ENCODE results near the gene JUP. TPM values are rescaled to one million over a fixed set of nuclear protein-coding genes. Genes with fewer than 3 reads are reported as not detected.

JUP gene
- total and polyA plus RNA-seq, 2 of the 13 experiments (the other 11 are each of a cell fraction or from before 2014, with no cell fraction given) = 12.1 to 20.6 TPM

DNA sequence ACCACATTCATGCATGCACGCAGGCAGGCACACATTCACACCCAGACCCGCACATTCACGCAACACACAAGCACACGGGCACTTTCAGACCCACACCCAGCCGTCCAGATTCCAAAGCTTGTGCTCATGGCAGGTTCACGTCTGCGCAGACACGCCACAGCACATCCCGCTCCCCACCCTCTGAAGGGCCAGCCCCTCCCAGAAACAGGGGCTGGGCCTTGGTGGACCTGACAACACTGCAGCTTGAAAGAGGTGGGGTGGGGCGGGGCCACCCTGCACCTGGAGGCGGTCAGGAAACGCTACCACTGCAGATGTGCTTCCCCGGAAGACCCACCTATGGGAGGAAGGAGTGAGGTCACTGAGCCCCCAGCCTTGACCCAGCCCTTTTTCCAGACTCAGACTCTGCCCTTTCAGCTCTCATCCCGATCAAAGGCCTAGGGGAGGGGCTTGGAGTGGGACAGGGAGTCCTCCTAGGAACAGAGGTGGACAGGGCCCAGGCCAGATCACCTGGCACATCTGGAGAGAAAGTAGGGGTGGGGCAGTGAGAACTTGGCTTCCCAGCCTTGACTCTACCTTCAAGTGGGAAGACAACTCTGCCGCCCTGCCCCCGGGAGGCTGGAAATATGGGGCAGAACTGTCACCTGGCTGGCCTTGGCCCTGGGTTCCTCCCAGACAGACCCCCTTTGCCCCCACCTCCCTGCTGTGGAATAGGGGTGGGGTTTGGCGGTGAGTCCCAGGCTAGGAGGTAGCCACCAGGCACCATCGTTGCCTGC lies 14.3 kb upstream of the JUP start (continued):
- TF ChIP-seq, protein P1, sequence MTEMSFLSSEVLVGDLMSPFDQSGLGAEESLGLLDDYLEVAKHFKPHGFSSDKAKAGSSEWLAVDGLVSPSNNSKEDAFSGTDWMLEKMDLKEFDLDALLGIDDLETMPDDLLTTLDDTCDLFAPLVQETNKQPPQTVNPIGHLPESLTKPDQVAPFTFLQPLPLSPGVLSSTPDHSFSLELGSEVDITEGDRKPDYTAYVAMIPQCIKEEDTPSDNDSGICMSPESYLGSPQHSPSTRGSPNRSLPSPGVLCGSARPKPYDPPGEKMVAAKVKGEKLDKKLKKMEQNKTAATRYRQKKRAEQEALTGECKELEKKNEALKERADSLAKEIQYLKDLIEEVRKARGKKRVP (CRISPR knock-in tag; IDR thresholded peaks at IDR 0.05) = no peak
- TF ChIP-seq, protein P2, sequence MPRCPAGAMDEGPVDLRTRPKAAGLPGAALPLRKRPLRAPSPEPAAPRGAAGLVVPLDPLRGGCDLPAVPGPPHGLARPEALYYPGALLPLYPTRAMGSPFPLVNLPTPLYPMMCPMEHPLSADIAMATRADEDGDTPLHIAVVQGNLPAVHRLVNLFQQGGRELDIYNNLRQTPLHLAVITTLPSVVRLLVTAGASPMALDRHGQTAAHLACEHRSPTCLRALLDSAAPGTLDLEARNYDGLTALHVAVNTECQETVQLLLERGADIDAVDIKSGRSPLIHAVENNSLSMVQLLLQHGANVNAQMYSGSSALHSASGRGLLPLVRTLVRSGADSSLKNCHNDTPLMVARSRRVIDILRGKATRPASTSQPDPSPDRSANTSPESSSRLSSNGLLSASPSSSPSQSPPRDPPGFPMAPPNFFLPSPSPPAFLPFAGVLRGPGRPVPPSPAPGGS (CRISPR knock-in tag; IDR thresholded peaks at IDR 0.05) = no peak; the same call in 1 of the 2 replicates
- TF ChIP-seq ZFYVE20 (CRISPR knock-in tag; IDR thresholded peaks at IDR 0.05; ENCODE audit: borderline replicate concordance, low read depth) (no peak), RAD51 (IDR thresholded peaks at IDR 0.05; ENCODE audit: borderline replicate concordance) (no peak), HNRNPK (IDR thresholded peaks at IDR 0.05; ENCODE audit: low read depth, low read length, poor library complexity, severe bottlenecking) (no peak), NFIB (CRISPR knock-in tag; IDR thresholded peaks at IDR 0.05; ENCODE audit: borderline replicate concordance) (no peak), HIVEP1 (CRISPR knock-in tag; IDR thresholded peaks at IDR 0.05) (no peak), TP53 (CRISPR knock-in tag; conservative IDR thresholded peaks at IDR 0.05) (no peak), ZNF550 (CRISPR knock-in tag; IDR thresholded peaks at IDR 0.05; ENCODE audit: borderline replicate concordance) (no peak), NR3C1 (CRISPR knock-in tag; IDR thresholded peaks at IDR 0.05) (no peak), CEBPG (CRISPR knock-in tag; IDR thresholded peaks at IDR 0.05) (0 out of 2 replicates have a peak, but pooled peaks have one; percentile 24), ZNF841 (CRISPR knock-in tag; IDR thresholded peaks at IDR 0.05; ENCODE audit: borderline replicate concordance) (no peak), ZNF709 (CRISPR knock-in tag; IDR thresholded peaks at IDR 0.05) (peak; percentile 67; the same call in 1 of the 2 replicates), RFXAP (CRISPR knock-in tag; IDR thresholded peaks at IDR 0.05; ENCODE audit: borderline replicate concordance) (no peak; the same call in 1 of the 2 replicates), SRF (IDR thresholded peaks at IDR 0.05; ENCODE audit: low read depth, low read length) (0 out of 2 replicates have a peak, but pooled peaks have one; percentile 28), JARID2 (CRISPR knock-in tag; IDR thresholded peaks at IDR 0.05; ENCODE audit: insufficient replicate concordance) (no peak), PPARG (CRISPR knock-in tag; conservative IDR thresholded peaks at IDR 0.05) (no peak)
- TF ChIP-seq, protein P3, sequence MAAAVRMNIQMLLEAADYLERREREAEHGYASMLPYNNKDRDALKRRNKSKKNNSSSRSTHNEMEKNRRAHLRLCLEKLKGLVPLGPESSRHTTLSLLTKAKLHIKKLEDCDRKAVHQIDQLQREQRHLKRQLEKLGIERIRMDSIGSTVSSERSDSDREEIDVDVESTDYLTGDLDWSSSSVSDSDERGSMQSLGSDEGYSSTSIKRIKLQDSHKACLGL (CRISPR knock-in tag; IDR thresholded peaks at IDR 0.05) = no peak
- TF ChIP-seq, protein P4, sequence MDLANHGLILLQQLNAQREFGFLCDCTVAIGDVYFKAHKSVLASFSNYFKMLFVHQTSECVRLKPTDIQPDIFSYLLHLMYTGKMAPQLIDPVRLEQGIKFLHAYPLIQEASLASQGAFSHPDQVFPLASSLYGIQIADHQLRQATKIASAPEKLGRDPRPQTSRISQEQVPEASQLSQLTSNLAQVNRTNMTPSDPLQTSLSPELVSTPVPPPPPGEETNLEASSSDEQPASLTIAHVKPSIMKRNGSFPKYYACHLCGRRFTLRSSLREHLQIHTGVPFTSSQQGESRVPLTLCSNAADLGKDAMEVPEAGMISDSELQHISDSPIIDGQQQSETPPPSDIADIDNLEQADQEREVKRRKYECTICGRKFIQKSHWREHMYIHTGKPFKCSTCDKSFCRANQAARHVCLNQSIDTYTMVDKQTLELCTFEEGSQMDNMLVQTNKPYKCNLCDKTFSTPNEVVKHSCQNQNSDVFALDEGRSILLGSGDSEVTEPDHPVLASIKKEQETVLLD (CRISPR knock-in tag; IDR thresholded peaks at IDR 0.05; ENCODE audit: low read depth) = no peak
- TF ChIP-seq, protein P5, sequence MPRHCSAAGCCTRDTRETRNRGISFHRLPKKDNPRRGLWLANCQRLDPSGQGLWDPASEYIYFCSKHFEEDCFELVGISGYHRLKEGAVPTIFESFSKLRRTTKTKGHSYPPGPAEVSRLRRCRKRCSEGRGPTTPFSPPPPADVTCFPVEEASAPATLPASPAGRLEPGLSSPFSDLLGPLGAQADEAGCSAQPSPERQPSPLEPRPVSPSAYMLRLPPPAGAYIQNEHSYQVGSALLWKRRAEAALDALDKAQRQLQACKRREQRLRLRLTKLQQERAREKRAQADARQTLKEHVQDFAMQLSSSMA (CRISPR knock-in tag; IDR thresholded peaks at IDR 0.05) = 0 out of 2 replicates have a peak, but pooled peaks have one; percentile 10
- TF ChIP-seq, protein P6, sequence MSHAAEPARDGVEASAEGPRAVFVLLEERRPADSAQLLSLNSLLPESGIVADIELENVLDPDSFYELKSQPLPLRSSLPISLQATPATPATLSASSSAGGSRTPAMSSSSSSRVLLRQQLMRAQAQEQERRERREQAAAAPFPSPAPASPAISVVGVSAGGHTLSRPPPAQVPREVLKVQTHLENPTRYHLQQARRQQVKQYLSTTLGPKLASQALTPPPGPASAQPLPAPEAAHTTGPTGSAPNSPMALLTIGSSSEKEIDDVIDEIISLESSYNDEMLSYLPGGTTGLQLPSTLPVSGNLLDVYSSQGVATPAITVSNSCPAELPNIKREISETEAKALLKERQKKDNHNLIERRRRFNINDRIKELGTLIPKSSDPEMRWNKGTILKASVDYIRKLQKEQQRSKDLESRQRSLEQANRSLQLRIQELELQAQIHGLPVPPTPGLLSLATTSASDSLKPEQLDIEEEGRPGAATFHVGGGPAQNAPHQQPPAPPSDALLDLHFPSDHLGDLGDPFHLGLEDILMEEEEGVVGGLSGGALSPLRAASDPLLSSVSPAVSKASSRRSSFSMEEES (CRISPR knock-in tag; IDR thresholded peaks at IDR 0.05) = no peak
- TF ChIP-seq, protein P7, sequence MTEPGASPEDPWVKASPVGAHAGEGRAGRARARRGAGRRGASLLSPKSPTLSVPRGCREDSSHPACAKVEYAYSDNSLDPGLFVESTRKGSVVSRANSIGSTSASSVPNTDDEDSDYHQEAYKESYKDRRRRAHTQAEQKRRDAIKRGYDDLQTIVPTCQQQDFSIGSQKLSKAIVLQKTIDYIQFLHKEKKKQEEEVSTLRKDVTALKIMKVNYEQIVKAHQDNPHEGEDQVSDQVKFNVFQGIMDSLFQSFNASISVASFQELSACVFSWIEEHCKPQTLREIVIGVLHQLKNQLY (CRISPR knock-in tag; IDR thresholded peaks at IDR 0.05) = 0 out of 2 replicates have a peak, but pooled peaks have one; percentile 35
